HepG2 (cell line): ENCODE results near the gene PPP4C. TPM values are rescaled to one million over a fixed set of nuclear protein-coding genes. Genes with fewer than 3 reads are reported as not detected.

Source experiments
- AHR ChIP-seq: IDR thresholded peaks from 2 replicates; pipeline ENCODE4 v1.6.1; 2018; ENCODE audit warnings: missing genetic modification reagents, missing compliant biosample characterization
- HCFC1 ChIP-seq: fragments of 150-350 bp; IDR thresholded peaks from 2 replicates; pipeline ENCODE4 v1.6.1; 2014; ENCODE audit warnings: low read depth, low read length
- HNRNPLL ChIP-seq: fragments of 200-400 bp; formaldehyde crosslinking; IDR thresholded peaks from 2 replicates; pipeline ENCODE4 v1.6.1; 2017; ENCODE audit warnings: mild to moderate bottlenecking, low read depth, low read length; ENCODE audit not compliant: poor library complexity, severe bottlenecking
- KMT2B ChIP-seq: IDR thresholded peaks from 2 replicates; pipeline ENCODE4 v1.6.1; 2016; ENCODE audit warnings: missing genetic modification reagents, missing compliant biosample characterization
- NFIC ChIP-seq: IDR thresholded peaks from 2 replicates; pipeline ENCODE4 v1.6.1; 2012; ENCODE audit warnings: mild to moderate bottlenecking, low read length, inconsistent platforms
- ZNF205 ChIP-seq: IDR thresholded peaks from 2 replicates; pipeline ENCODE4 v1.6.1; 2018; ENCODE audit warnings: missing biosample characterization, missing genetic modification reagents
- ZNF329 ChIP-seq: sonication (generic); formaldehyde crosslinking; IDR thresholded peaks from 2 replicates; pipeline ENCODE4 v1.9.0; 2021; ENCODE audit warnings: low read depth, mild to moderate bottlenecking, missing genetic modification reagents
- ZNF501 ChIP-seq: sonication (generic); formaldehyde crosslinking; IDR thresholded peaks from 2 replicates; pipeline ENCODE4 v1.5.1; 2020; ENCODE audit warnings: mild to moderate bottlenecking, moderate library complexity, missing genetic modification reagents
- ZNF572 ChIP-seq: sonication (generic); formaldehyde crosslinking; IDR thresholded peaks from 2 replicates; pipeline ENCODE4 v1.5.1; 2020; ENCODE audit warnings: mild to moderate bottlenecking, missing genetic modification reagents
- ZNF761 ChIP-seq: sonication (generic); formaldehyde crosslinking; conservative IDR thresholded peaks from 2 replicates; pipeline ENCODE4 v1.4.0; 2020; ENCODE audit warnings: mild to moderate bottlenecking, missing genetic modification reagents
- polyA plus RNA-seq, 8 experiments: library from polyadenylated mRNA; depleted of rRNA in 3 of 8; stranded (reverse) in 7 of 8; unstranded in 1 of 8; fragments of >200 nt; fragmentation: Illumina TruSeq in 4 of 8; extraction: Trizol in 4 of 8; gene quantifications; 2 replicates each; pipeline versions ENCODE4 v1.2.1 to v1.2.3, GENCODE V29; 2011 to 2016; ENCODE audit warnings: low read depth in 4 of 8, missing spikeins in 1 of 8, mixed read lengths in 1 of 8; ENCODE audit not compliant: insufficient read depth in 1 of 8
- total RNA-seq, 5 experiments: library from RNA; depleted of rRNA; stranded (reverse); fragments of >200 nt; fragmentation: Illumina TruSeq; extraction: Trizol; gene quantifications; 2 replicates each; pipeline ENCODE4 v1.2.3, GENCODE V29; 2016; ENCODE audit warnings: low read depth in 1 of 5
- TF ChIP-seq, protein P1 (sequence below): sonication (generic); formaldehyde crosslinking; IDR thresholded peaks from 2 replicates; pipeline ENCODE4 v1.8.1; 2023; ENCODE audit warnings: missing genetic modification reagents, inconsistent platforms, borderline replicate concordance
- TF ChIP-seq, protein P2 (sequence below): sonication (generic); formaldehyde crosslinking; conservative IDR thresholded peaks from 2 replicates; pipeline ENCODE4 v1.5.0; 2020; ENCODE audit warnings: missing genetic modification reagents

Gene PPP4C
- total and polyA plus RNA-seq, 2 of the 13 experiments (the other 11 are each of a cell fraction or from before 2014, with no cell fraction given) = 176 to 220 TPM

DNA sequence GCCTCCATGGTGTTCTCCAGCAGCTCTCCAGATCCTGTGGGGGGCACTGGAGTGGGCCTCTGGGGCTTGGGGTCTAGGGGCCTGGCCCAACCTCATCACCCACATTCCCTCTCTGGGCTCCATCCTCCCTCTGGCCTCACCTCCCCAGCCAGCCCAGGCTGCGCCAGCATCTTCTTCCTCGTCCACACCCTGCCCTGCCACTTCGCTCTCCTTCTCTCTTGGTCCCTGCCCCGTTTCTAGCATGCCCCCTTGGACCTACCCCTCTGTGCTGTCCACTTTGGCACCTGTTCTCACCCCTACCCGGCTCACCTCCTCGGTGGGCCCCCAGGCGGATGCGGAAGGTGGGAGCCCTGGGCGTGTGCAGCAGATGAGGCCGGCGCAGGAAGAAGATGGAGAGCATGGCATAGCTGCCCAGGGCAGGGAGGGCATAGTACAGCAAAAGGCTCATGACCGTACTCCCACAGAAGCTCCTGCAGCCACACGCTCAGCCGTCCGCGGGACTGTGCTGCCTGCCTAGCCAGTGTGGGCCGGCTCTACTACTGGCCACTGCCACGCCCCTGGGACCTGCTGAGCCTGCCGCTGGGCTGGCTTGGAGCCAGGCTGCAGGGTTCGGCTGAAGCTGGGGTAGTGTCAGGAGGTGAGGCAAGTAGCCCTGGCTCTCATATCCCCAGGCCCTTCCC lies 37.4 kb downstream of the PPP4C start, which contains the start of gene GDPD3 (continued):
- TF ChIP-seq, protein P1, sequence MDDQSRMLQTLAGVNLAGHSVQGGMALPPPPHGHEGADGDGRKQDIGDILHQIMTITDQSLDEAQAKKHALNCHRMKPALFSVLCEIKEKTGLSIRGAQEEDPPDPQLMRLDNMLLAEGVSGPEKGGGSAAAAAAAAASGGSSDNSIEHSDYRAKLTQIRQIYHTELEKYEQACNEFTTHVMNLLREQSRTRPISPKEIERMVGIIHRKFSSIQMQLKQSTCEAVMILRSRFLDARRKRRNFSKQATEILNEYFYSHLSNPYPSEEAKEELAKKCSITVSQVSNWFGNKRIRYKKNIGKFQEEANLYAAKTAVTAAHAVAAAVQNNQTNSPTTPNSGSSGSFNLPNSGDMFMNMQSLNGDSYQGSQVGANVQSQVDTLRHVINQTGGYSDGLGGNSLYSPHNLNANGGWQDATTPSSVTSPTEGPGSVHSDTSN = no peak
- TF ChIP-seq HNRNPLL = no peak
- no peak for TF ChIP-seq ZNF501 (CRISPR knock-in tag)
- TF ChIP-seq NFIC = no peak
- no peak for TF ChIP-seq ZNF329 (CRISPR knock-in tag)
- TF ChIP-seq AHR = no peak
- TF ChIP-seq KMT2B (CRISPR knock-in tag) = no peak
- TF ChIP-seq, protein P2, sequence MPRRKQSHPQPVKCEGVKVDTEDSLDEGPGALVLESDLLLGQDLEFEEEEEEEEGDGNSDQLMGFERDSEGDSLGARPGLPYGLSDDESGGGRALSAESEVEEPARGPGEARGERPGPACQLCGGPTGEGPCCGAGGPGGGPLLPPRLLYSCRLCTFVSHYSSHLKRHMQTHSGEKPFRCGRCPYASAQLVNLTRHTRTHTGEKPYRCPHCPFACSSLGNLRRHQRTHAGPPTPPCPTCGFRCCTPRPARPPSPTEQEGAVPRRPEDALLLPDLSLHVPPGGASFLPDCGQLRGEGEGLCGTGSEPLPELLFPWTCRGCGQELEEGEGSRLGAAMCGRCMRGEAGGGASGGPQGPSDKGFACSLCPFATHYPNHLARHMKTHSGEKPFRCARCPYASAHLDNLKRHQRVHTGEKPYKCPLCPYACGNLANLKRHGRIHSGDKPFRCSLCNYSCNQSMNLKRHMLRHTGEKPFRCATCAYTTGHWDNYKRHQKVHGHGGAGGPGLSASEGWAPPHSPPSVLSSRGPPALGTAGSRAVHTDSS (CRISPR knock-in tag) = no peak
- TF ChIP-seq ZNF761 (CRISPR knock-in tag) = no peak
- no peak for TF ChIP-seq ZNF572
- no peak for TF ChIP-seq ZNF205 (CRISPR knock-in tag)
- TF ChIP-seq HCFC1 = no peak
